Activated CD8-positive, alpha-beta memory T cell treated with anti-CD3 and anti-CD28 coated beads for 36 hours (primary cell): ENCODE data around the gene PIP5KL1. TPM values are rescaled to one million over a fixed set of nuclear protein-coding genes. Genes with fewer than 3 reads are reported as not detected.

ENCODE experiments used
- CTCF ChIA-PET: fragments of 350-600 bp; sonication (Branson Sonifier 250); formaldehyde crosslinking; loops from one replicate; lab custom pipeline; 2021; ENCODE audit warnings: antibody characterized with exemption; lab: Charles Lee
- POLR2A ChIA-PET: fragments of 350-600 bp; sonication (Branson Sonifier 250); formaldehyde crosslinking; loops from one replicate; lab custom pipeline; 2021; ENCODE audit warnings: antibody characterized with exemption; lab: Charles Lee
- total RNA-seq, 2 experiments: library from RNA; stranded (reverse); gene quantifications; one replicate each; pipeline ENCODE4 v1.2.3, GENCODE V29; 2021

PIP5KL1 gene
- total RNA-seq, 2 experiments from 2014 or later = 1.0 to 2.5 TPM

GRCh38 chr9:127942216-127943010 lies 11.8 kb upstream of the PIP5KL1 start:
- CTCF ChIA-PET = interaction anchor here (0.6 to 6.7 kb wide), 32 partner anchors 9 to 175 kb away, joined by 3 to 117 read pairs (median 4); partner anchors contain the start of genes EEIG1 and PIP5KL1
- POLR2A ChIA-PET = interaction anchor here (0.5 to 1.1 kb wide), 3 partner anchors 26 to 38 kb away, joined by 3 read pairs; partner anchors contain the start of gene ST6GALNAC4

- ChIA-PET CTCF (interaction anchor here (0.9 to 6.7 kb wide), 17 partner anchors 8 to 176 kb away, joined by 3 to 117 read pairs (median 6); partner anchors contain the start of genes EEIG1 and PIP5KL1), POLR2A (interaction anchor here (0.5 to 1.1 kb wide), 3 partner anchors 25 to 38 kb away, joined by 3 read pairs; partner anchors contain the start of gene ST6GALNAC4)
These were observed 11.3 kb upstream of the PIP5KL1 start for GRCh38 chr9:127941961-127942215.

- POLR2A ChIA-PET = interaction anchor here (0.7 to 1.1 kb wide), 2 partner anchors 25 to 39 kb away, joined by 3 read pairs; partner anchors contain the start of gene ST6GALNAC4
- CTCF ChIA-PET = interaction anchor here (0.6 to 6.7 kb wide), 10 partner anchors 8 to 349 kb away, joined by 3 to 117 read pairs (median 7); partner anchors contain the start of genes EEIG1 and PIP5KL1
These were observed 10.7 kb upstream of the PIP5KL1 start for GRCh38 chr9:127941062-127941960.

- CTCF ChIA-PET = interaction anchor here (2.8 to 6.7 kb wide), 3 partner anchors 13 to 93 kb away, joined by 10 to 117 read pairs (median 66); no protein-coding TSS in a partner anchor
- POLR2A ChIA-PET = no interaction called here
These were observed 10.0 kb upstream of the PIP5KL1 start for GRCh38 chr9:127940593-127940992.

- CTCF ChIA-PET = interaction anchor here (4.3 kb wide), 1 partner anchor 97 kb away, joined by 17 read pairs; no protein-coding TSS in a partner anchor
- POLR2A ChIA-PET = no interaction called here
These were observed 7.7 kb upstream of the PIP5KL1 start for GRCh38 chr9:127938298-127938690.

- CTCF ChIA-PET = interaction anchor here (0.6 to 4.3 kb wide), 7 partner anchors 17 to 97 kb away, joined by 3 to 17 read pairs (median 4); partner anchors contain the start of gene EEIG1
- POLR2A ChIA-PET = interaction anchor here (0.5 to 1.4 kb wide), 4 partner anchors 21 to 191 kb away, joined by 3 to 4 read pairs (median 4); partner anchors contain the start of genes EEIG1 and ST6GALNAC4
These were observed 7.1 kb upstream of the PIP5KL1 start, which contains the start of gene DPM2 for GRCh38 chr9:127937388-127938297. DPM2 (minus strand) TSS chr9:127937854; CDS start chr9:127937820, 34 bp downstream.

- ChIA-PET CTCF (interaction anchor here (0.6 to 4.3 kb wide), 8 partner anchors 16 to 151 kb away, joined by 3 to 17 read pairs (median 4); partner anchors contain the start of genes CDK9 and EEIG1), POLR2A (interaction anchor here (0.5 to 1.4 kb wide), 4 partner anchors 20 to 191 kb away, joined by 3 to 4 read pairs (median 4); partner anchors contain the start of genes EEIG1 and ST6GALNAC4)
These were observed 6.4 kb upstream of the PIP5KL1 start for GRCh38 chr9:127937056-127937387.

GRCh38 chr9:127936347-127936852 lies 5.8 kb upstream of the PIP5KL1 start:
- ChIA-PET POLR2A (interaction anchor here (0.5 to 1.4 kb wide), 3 partner anchors 19 to 192 kb away, joined by 3 to 4 read pairs (median 3); partner anchors contain the start of gene ST6GALNAC4), CTCF (interaction anchor here (0.6 to 4.3 kb wide), 6 partner anchors 15 to 151 kb away, joined by 3 to 17 read pairs (median 4); partner anchors contain the start of genes CDK9 and EEIG1)

- CTCF ChIA-PET = interaction anchor here (1.9 to 4.3 kb wide), 2 partner anchors 15 to 99 kb away, joined by 5 to 17 read pairs; no protein-coding TSS in a partner anchor
- POLR2A ChIA-PET = interaction anchor here (0.5 kb wide), 1 partner anchor 55 kb away, joined by 3 read pairs; no protein-coding TSS in a partner anchor
These were observed 5.2 kb upstream of the PIP5KL1 start for GRCh38 chr9:127935765-127936221.

- ChIA-PET CTCF (interaction anchor here (0.8 to 4.3 kb wide), 2 partner anchors 9 to 100 kb away, joined by 3 to 17 read pairs; no protein-coding TSS in a partner anchor), POLR2A (no interaction called here)
These were observed 4.4 kb upstream of the PIP5KL1 start for GRCh38 chr9:127934986-127935385.

- ChIA-PET POLR2A (no interaction called here), CTCF (interaction anchor here (1.2 to 4.3 kb wide), 3 partner anchors 8 to 101 kb away, joined by 3 to 17 read pairs (median 6); no protein-coding TSS in a partner anchor)
These were observed 3.7 kb upstream of the PIP5KL1 start for GRCh38 chr9:127934248-127934647.

GRCh38 chr9:127931092-127931881 lies 710 bp upstream of the PIP5KL1 start:
- ChIA-PET CTCF (interaction anchor here (1.3 to 2.1 kb wide), 2 partner anchors 12 to 104 kb away, joined by 3 to 8 read pairs; no protein-coding TSS in a partner anchor), POLR2A (interaction anchor here (1.0 kb wide), 1 partner anchor 196 kb away, joined by 5 read pairs; the partner anchor contains the start of gene TOR2A)

- ChIA-PET CTCF (interaction anchor here (0.9 to 2.1 kb wide), 5 partner anchors 8 to 164 kb away, joined by 3 to 8 read pairs (median 4); no protein-coding TSS in a partner anchor), POLR2A (interaction anchor here (2.5 kb wide), 1 partner anchor 13 kb away, joined by 7 read pairs; the partner anchor contains the start of gene ST6GALNAC4)
These were observed 975 bp downstream of the PIP5KL1 start for GRCh38 chr9:127929625-127929979.

GRCh38 chr9:127928676-127929624 lies 1.6 kb downstream of the PIP5KL1 start:
- CTCF ChIA-PET = interaction anchor here (1.1 to 2.1 kb wide), 4 partner anchors 14 to 107 kb away, joined by 3 to 8 read pairs (median 3); no protein-coding TSS in a partner anchor
- POLR2A ChIA-PET = interaction anchor here (0.5 to 2.5 kb wide), 2 partner anchors 12 to 31 kb away, joined by 3 to 7 read pairs; partner anchors contain the start of gene ST6GALNAC4
